UCSD-AML1 (cell line): ENCODE data around the gene VSTM2L.

ENCODE experiments used
- DNase-seq: peaks from one replicate; lab custom pipeline; 2025; ENCODE audit not compliant: unreplicated experiment; lab: John Stamatoyannopoulos, UW

VSTM2L gene

DNA sequence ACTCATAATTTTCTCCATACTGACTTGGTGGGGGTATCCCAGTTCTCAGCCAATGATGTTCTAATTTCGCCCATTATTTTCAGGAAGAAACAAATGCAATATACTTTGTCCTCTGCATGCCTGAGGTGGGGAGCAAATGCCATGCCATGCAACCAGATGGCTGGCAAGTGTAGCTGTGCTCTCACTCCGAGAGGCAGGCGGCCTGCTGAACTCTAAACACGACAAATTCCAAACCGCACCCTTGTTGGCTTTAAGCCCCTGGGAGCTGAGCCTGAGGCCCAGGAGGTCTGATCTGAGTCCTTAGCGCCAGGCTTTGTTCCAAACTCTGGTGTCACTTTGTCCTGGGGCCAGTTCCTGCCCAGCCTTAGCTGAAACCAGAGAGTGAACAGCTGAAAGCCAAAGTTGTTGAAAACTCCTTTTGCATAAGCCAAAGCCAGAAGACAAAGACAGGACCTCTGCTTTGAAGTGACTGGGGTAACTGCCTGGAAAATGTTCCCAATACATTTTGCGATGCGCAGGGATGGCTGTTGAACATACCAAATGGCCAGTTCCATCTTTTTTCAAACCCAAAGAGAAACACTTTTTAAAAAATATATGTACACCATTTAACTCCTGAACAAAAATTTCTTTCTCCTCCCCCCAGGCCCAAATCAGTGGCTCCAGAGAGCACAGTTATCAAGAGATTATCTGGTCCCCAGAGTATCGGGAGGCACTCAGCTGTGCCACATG is 84.1 kb downstream of the VSTM2L start:
- no peak for DNase-seq

- no peak for DNase-seq
Measured at GRCh38 chr20:37987602-37988290, 84.8 kb downstream of the VSTM2L start.

- no peak for DNase-seq
Measured at GRCh38 chr20:37988306-37988954, 85.5 kb downstream of the VSTM2L start.

DNA sequence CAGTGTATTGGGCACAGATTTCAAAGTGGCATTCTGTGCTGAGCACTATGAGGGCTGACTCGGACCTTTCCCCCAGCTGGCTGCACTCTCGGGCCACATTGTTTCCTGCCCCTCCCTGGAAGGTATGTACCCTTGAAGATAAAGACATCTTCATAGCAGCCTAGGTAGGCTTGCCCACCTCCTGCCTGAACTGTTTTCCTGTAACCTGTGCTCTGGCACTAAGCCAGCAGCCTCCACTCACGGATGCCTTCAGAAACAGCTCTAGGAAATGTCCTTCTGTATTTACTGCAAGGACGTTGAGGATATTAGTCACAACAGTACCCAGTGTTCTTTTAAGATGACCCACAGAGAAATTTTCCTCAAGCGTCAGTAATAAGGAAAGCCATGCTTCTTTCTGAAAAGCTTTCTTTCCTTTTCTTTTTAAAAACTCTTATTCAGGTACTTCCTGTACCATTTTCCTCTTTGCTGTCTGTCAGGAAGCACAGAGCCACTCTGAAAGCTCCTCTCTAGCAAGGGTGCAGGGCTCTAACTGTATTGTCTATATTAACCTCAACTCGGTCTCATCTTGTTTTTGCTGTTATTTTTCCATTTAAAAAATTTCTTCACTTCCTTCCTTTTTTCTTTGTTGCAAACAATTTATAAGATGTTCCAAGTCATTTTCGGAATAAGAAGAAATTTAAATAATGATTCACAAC is 86.8 kb downstream of the VSTM2L start:
- no peak for DNase-seq

DNA sequence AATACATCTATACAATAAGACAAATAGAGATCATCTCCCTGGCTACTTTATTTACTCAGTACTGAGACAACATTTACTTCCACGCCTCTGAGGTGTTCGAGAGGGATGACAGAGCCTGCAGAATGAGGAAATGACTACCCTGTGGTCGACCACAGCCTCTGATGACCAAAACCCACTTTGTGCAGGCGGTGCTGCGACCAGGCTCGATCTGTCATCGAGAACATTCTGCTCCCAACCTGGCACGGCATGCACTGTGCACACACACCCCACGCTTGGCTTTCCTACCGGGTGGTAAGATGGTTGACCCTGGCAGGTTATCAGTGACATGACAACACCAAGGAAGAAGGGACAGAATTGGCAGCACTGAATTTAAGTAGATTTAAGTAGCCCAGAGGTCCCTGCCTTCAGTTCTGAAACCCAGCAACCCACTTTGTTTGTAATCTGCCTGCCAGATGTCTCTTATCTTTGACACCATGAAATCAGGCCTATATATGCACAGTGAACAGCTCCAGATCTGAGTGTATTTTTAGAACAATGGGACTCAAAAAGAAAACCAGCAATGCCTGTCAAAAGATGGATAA is 87.7 kb downstream of the VSTM2L start:
- peak; percentile 51 for DNase-seq

GRCh38 chr20:37991157-37991866 is 88.4 kb downstream of the VSTM2L start:
- DNase-seq, result no peak

DNA sequence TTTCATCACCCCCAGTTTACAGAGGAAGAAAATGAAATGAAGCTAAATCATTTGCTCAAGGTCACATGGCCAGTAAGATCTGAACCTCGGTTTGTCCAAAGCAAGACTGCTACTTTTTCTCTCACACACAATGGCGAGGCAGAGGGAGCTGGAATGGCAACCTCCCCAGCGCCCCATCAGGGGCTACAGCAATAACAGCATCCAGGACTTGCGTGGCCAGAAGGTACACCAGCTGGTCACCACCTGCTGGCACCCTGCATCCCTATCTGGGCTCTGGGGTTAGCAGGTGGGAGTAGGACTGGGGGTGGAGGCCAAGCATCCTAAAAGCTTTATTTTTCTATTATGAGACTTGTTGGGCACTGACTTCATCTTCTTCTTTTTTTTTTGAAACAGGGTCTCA is 89.0 kb downstream of the VSTM2L start:
- DNase-seq, result no peak

DNA sequence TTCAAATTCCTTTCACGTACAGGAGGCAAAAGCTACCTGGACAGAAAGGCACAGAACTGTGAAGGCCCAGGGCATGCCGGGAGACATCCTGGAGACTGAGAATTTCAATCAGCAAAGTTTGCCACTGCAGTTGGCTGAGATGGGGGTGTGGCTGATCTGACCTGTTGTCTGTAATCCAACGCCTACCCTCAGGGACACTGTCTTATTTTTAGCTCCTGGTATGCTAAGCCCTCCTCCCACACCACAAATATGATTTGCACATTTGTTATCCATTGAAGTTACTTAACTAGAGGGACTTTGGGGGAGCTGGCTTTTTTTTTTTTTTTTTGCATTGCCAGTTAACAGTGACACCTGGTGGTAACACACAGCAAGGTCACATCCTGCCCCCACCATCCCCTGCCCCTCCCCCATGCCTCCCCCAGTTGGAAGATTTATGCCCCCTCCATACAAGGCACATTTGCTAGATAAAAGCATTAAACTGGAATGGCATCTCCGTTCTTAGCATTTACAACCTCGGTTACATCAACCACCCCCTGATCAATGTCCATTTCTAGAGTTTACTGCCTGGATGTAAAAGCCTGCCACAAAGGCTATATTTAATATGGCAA is 90.0 kb downstream of the VSTM2L start:
- no peak for DNase-seq

GRCh38 chr20:37994512-37994911 is 91.6 kb downstream of the VSTM2L start:
- DNase-seq, result no peak
